Liver (tissue), 3 donors: ENCODE measurements around the gene CLDN14.

ENCODE experiments used
- MAX ChIP-seq: IDR thresholded peaks from 2 replicates; pipeline ENCODE4 v1.6.1; 2016; ENCODE audit warnings: antibody characterized with exemption
- RAD21 ChIP-seq, 2 donors: IDR thresholded peaks; 2 replicates each; pipeline ENCODE4 v1.6.1; 2016; ENCODE audit warnings: antibody characterized with exemption in 2 of 2, mild to moderate bottlenecking in 2 of 2
- TAF1 ChIP-seq: conservative IDR thresholded peaks from 2 replicates; pipeline ENCODE4 v1.6.1; 2016; ENCODE audit warnings: antibody characterized with exemption, mild to moderate bottlenecking
- TF ChIP-seq, protein P1 (sequence below): fragments of 150-350 bp; IDR thresholded peaks from 2 replicates; pipeline ENCODE4 v1.5.1; 2017; ENCODE audit warnings: improper control_type of control experiment, low read depth, low read length; ENCODE audit not compliant: missing input control
- TF ChIP-seq, protein P2 (sequence below): IDR thresholded peaks from 2 replicates; pipeline ENCODE4 v1.6.1; 2016; ENCODE audit warnings: antibody characterized with exemption, mild to moderate bottlenecking
- donor health status: healthy.
- donor health status: healthy.

DNA sequence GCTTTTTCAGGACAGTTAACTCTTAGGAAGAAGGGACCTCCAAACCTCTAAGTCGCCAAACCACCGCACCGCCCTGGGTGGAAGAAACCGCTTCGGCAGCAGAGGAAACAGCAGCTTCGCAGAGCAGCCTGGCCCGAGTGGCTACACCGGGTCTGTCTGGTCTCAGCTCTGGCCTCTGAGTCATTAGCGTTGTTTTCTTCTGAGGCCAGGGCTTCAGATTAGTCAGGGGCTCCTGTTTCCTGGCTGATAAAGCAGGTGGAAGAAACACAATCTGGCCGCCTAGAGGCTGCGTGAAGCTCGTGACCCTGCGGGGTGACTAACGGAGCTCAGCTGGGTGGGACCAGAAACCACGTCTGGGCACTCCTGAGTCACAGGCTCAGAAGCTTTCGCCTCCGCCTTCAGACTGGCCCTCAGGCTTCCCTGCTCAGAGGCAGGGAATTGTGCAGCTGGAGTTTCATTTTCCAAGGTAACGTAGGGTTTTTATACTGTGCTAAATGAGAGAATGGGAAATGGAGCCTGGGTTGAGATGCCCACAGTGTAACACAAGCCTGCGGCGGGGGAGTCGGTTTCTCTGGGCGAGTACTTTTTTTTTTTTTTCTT, 49.9 kb downstream of the CLDN14 start:
- TF ChIP-seq, protein P1, sequence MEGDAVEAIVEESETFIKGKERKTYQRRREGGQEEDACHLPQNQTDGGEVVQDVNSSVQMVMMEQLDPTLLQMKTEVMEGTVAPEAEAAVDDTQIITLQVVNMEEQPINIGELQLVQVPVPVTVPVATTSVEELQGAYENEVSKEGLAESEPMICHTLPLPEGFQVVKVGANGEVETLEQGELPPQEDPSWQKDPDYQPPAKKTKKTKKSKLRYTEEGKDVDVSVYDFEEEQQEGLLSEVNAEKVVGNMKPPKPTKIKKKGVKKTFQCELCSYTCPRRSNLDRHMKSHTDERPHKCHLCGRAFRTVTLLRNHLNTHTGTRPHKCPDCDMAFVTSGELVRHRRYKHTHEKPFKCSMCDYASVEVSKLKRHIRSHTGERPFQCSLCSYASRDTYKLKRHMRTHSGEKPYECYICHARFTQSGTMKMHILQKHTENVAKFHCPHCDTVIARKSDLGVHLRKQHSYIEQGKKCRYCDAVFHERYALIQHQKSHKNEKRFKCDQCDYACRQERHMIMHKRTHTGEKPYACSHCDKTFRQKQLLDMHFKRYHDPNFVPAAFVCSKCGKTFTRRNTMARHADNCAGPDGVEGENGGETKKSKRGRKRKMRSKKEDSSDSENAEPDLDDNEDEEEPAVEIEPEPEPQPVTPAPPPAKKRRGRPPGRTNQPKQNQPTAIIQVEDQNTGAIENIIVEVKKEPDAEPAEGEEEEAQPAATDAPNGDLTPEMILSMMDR = no peak
- TF ChIP-seq RAD21 (IDR thresholded peaks at IDR 0.05) (no peak), TAF1 (no peak), MAX (no peak)
- TF ChIP-seq, protein P2, sequence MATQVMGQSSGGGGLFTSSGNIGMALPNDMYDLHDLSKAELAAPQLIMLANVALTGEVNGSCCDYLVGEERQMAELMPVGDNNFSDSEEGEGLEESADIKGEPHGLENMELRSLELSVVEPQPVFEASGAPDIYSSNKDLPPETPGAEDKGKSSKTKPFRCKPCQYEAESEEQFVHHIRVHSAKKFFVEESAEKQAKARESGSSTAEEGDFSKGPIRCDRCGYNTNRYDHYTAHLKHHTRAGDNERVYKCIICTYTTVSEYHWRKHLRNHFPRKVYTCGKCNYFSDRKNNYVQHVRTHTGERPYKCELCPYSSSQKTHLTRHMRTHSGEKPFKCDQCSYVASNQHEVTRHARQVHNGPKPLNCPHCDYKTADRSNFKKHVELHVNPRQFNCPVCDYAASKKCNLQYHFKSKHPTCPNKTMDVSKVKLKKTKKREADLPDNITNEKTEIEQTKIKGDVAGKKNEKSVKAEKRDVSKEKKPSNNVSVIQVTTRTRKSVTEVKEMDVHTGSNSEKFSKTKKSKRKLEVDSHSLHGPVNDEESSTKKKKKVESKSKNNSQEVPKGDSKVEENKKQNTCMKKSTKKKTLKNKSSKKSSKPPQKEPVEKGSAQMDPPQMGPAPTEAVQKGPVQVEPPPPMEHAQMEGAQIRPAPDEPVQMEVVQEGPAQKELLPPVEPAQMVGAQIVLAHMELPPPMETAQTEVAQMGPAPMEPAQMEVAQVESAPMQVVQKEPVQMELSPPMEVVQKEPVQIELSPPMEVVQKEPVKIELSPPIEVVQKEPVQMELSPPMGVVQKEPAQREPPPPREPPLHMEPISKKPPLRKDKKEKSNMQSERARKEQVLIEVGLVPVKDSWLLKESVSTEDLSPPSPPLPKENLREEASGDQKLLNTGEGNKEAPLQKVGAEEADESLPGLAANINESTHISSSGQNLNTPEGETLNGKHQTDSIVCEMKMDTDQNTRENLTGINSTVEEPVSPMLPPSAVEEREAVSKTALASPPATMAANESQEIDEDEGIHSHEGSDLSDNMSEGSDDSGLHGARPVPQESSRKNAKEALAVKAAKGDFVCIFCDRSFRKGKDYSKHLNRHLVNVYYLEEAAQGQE = no peak
